ENCODE data around the gene FRMPD2. TPM values are rescaled to one million over a fixed set of nuclear protein-coding genes. Genes with fewer than 3 reads are reported as not detected.
"Not testable (repeated sequence)": the region's sequence is repeated elsewhere in the genome, so short reads cannot be mapped to it uniquely, and the experiment has no call there.

Gene FRMPD2
- total and polyA plus RNA-seq, 12 donors = under 0.01 to 0.55 TPM; not detected in 10

DNA sequence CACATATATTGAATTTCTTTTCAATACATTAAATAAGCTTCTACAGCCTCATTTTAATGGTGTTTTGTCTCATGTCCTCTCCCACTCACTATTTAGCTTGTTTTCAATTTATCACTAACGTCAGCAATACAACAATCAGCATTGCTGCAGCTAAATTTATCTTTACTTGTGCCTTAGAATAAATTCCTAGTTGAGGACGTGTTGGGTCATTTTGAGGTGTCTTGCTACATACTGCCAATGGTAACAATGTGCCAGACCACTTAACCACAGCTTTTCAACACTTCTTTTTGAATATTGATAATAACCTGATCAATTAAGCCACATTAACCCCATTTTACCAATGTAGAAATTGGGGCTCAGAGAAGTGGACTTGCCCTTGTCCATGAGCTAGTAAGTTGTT is 26.0 kb downstream of the FRMPD2 start:
- intact Hi-C loops (cut with DNase I) = no loop called here
- DNase-seq = no peak
- Histone ChIP-seq H3K4me3 (no peak overlapping the region), H3K9me3 (replicated peaks in 1 of 3) (no peaks in the 10 kb centered on the region), H3K27ac (no peak overlapping the region), H3K4me1 (replicated peaks in 1 of 2) (no peaks in the 10 kb centered on the region), H3K36me3 (replicated peaks in 1 of 2) (no peaks in the 10 kb centered on the region), H3K27me3 (no peaks in the 10 kb centered on the region)
- TF ChIP-seq, protein P1, sequence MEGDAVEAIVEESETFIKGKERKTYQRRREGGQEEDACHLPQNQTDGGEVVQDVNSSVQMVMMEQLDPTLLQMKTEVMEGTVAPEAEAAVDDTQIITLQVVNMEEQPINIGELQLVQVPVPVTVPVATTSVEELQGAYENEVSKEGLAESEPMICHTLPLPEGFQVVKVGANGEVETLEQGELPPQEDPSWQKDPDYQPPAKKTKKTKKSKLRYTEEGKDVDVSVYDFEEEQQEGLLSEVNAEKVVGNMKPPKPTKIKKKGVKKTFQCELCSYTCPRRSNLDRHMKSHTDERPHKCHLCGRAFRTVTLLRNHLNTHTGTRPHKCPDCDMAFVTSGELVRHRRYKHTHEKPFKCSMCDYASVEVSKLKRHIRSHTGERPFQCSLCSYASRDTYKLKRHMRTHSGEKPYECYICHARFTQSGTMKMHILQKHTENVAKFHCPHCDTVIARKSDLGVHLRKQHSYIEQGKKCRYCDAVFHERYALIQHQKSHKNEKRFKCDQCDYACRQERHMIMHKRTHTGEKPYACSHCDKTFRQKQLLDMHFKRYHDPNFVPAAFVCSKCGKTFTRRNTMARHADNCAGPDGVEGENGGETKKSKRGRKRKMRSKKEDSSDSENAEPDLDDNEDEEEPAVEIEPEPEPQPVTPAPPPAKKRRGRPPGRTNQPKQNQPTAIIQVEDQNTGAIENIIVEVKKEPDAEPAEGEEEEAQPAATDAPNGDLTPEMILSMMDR (IDR thresholded peaks at IDR 0.05) = no peak
- no peak for TF ChIP-seq POLR2A (IDR thresholded peaks at IDR 0.05)
- WGBS, 4 donors = 67 to 70% (median 68%) methylated on average over 2 of the region's 2 CpGs

DNA sequence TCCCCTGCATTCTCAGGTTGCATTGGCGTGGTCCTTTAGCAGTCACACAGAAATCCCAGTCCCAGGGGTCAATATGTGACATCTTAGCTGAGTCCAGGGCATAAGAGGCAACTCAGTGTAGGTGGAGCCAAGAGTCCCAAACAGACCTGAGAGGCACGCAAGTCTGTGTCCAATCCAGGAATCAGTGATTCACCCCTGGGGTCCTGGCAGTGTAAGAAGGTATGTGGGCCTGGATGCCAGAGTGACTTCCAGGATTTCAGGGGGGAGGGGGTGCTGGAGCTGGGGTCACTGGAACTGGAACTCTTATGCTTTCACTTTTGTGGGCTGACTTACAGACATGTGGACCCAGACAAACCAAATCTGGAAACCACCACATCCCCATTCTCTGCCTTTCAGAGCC is 26.8 kb downstream of the FRMPD2 start:
- DNase-seq = peak in 1 of 7 donors; percentile 35
- H3K9me3 ChIP-seq (replicated peaks in 1 of 3) = no peaks in the 10 kb centered on the region
- WGBS, 4 donors = 64 to 91% (median 85%) methylated on average over 2 of the region's 2 CpGs
- H3K27me3 ChIP-seq = no peaks in the 10 kb centered on the region
- no peak overlapping the region for H3K4me3 ChIP-seq
- intact Hi-C loops (cut with DNase I) = no loop called here
- no peaks in the 10 kb centered on the region for H3K36me3 ChIP-seq (replicated peaks in 1 of 2)
- TF ChIP-seq POLR2A (IDR thresholded peaks at IDR 0.05) = no peak
- TF ChIP-seq, protein P1 (IDR thresholded peaks at IDR 0.05) = no peak
- H3K4me1 ChIP-seq (replicated peaks in 1 of 2) = no peaks in the 10 kb centered on the region
- no peak overlapping the region for H3K27ac ChIP-seq

DNA sequence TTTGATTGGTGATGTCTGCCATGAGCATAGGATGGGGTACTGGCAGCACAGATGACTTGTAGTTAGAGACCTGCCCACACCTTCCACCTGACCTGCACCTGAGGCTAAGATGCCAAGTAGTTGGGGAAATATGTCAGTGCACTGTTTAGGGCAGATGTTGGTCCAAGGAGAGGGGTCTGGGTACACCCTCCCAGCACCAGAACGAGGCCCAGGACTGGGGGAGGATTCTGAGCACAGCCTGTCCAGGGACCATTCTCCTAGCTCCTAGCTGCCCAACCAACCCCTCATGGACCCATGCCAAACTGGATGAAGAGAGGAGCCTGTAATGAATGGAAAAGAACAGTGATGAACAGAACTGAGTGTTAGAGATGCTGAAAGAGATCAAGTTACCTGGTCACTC is 28.0 kb downstream of the FRMPD2 start:
- WGBS, 4 donors = 43 to 90% (median 74%) methylated on average over 1 of the region's 1 CpG
- H3K36me3 ChIP-seq (replicated peaks in 1 of 2) = no peaks in the 10 kb centered on the region
- H3K27ac ChIP-seq = no peak overlapping the region
- peak in 1 of 7 donors; percentile 8 for DNase-seq
- H3K4me3 ChIP-seq = no peak overlapping the region
- TF ChIP-seq, protein P1 (IDR thresholded peaks at IDR 0.05) = no peak
- no peak for TF ChIP-seq POLR2A (IDR thresholded peaks at IDR 0.05)
- no peaks in the 10 kb centered on the region for H3K4me1 ChIP-seq (replicated peaks in 1 of 2)
- no peaks in the 10 kb centered on the region for H3K9me3 ChIP-seq (replicated peaks in 1 of 3)
- intact Hi-C loops (cut with DNase I) = no loop called here
- no peaks in the 10 kb centered on the region for H3K27me3 ChIP-seq

DNA sequence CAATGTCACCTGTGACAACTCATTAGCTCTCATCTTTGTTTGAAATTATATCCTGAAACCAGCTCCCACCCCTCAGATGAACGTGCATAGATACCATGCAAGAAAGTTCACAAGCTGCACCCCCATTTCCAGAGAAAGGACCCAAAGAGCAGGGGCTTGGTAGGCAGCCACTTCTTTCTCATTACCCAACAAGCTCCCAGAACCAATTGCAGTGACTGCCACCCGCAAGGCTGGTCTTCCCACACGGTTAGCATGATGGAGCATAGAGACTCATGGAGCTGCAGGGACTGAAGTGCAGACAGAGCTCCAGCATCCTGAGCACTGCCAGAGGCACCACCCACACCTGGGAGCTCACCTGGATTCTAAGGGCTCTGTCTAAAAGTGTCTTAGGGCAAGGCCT is 28.5 kb downstream of the FRMPD2 start:
- no peak for TF ChIP-seq POLR2A (IDR thresholded peaks at IDR 0.05)
- TF ChIP-seq, protein P1 (IDR thresholded peaks at IDR 0.05) = no peak
- Histone ChIP-seq H3K27ac (no peak overlapping the region), H3K4me3 (no peak overlapping the region), H3K36me3 (replicated peaks in 1 of 2) (no peaks in the 10 kb centered on the region), H3K27me3 (no peaks in the 10 kb centered on the region), H3K9me3 (replicated peaks in 1 of 3) (no peaks in the 10 kb centered on the region), H3K4me1 (replicated peaks in 1 of 2) (no peaks in the 10 kb centered on the region)
- 60 to 88% (median 85%) methylated on average over 1 to 3 of the region's 3 CpGs for WGBS, 4 donors
- peak in 1 of 7 donors; percentile 24 for DNase-seq
- intact Hi-C loops (cut with DNase I) = no loop called here

DNA sequence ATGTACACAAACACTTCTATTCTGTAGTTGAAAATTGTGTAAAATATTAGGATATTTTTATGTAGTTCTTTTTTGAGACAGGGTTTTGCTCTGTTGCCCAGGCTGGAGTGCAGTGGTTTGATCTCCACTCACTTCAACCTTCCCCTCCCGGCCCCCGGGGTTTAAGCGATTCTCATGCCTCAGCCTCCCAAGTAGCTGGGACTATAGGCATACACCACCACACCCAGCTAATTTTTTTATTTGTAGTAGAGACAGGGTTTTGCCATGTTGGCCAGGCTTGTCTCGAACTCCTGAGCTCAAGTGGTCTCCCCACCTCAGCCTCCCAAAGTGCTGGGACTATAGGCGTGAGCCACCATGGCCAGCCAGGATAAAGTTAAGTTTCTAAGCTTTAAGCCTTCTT is 30.6 kb downstream of the FRMPD2 start:
- H3K4me3 ChIP-seq; H3K27ac ChIP-seq; H3K36me3 ChIP-seq (replicated peaks in 1 of 2); H3K27me3 ChIP-seq; intact Hi-C loops (cut with DNase I); H3K4me1 ChIP-seq (replicated peaks in 1 of 2); H3K9me3 ChIP-seq (replicated peaks in 1 of 3): not testable (repeated sequence)
- DNase-seq = peak in 1 of 7 donors; percentile 23
- WGBS, 4 donors = 84 to 93% (median 92%) methylated on average over 5 of the region's 5 CpGs

Measured in adrenal gland (tissue), 12 donors.